HG02840 (cell line): ENCODE results near the gene KBTBD13.
"Not testable (repeated sequence)": the region's sequence is repeated elsewhere in the genome, so short reads cannot be mapped to it uniquely, and the experiment has no call there.

Experiments used
- ATAC-seq: cut with Tn5 transposase; IDR thresholded peaks from one replicate; pipeline ENCODE4 v1.9.1; 2021; ENCODE audit warnings: mild to moderate bottlenecking, moderate library complexity, moderate number of reproducible peaks; ENCODE audit not compliant: unreplicated experiment, low FRiP score

Gene KBTBD13

GRCh38 chr15:65067645-65068402 is 8.7 kb upstream of the KBTBD13 start, which contains the start of gene RASL12:
TSS of gene RASL12 (minus strand) at chr15:65067991. CDS start at chr15:65067835, 156 bp downstream.
- no peak for ATAC-seq

DNA sequence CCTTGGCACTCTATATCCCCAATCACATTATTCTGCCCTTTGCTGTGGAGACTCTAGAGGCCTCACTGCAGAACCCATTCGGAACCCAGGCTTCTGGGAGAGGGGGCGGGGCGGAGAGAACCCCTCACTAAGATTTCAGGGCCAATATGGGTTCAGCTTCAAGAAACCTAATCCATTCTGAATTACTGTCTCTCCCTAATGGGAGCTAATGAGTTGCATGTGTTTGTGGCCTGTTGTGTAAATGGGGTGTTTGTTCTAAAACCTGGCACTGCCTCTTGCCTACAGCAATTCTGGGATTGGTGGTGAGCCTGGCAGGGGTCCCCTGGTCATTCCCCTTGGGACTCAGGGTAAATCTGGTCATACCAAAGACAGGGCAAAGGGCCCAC is 8.2 kb upstream of the KBTBD13 start:
- no peak for ATAC-seq

- no peak for ATAC-seq
These were observed 7.4 kb upstream of the KBTBD13 start for GRCh38 chr15:65069179-65069578.

GRCh38 chr15:65069779-65070546 is 6.6 kb upstream of the KBTBD13 start:
- no peak for ATAC-seq

- no peak for ATAC-seq
These were observed 5.2 kb upstream of the KBTBD13 start for GRCh38 chr15:65071381-65071811.

DNA sequence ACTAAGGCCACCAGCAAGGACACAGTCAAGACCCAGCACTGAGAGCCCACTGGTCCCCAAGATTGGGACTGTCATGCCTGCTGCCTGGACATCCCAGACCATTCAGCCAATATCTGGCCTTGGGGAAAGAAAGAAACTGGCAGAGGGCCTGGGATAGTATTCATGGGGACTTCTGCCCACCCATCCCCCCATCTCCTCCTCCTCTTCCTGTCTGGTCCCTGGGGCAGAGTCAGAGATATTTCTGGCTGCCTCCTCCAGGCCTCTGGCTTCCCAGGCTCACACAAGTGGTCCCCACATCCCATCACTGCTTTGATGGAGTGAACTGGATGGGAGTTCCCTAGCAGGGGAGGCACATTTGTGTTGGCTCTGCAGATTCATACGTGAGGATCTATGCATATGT is 4.5 kb upstream of the KBTBD13 start:
- no peak for ATAC-seq

- ATAC-seq, result no peak
These were observed 3.9 kb upstream of the KBTBD13 start for GRCh38 chr15:65072617-65073016.

DNA sequence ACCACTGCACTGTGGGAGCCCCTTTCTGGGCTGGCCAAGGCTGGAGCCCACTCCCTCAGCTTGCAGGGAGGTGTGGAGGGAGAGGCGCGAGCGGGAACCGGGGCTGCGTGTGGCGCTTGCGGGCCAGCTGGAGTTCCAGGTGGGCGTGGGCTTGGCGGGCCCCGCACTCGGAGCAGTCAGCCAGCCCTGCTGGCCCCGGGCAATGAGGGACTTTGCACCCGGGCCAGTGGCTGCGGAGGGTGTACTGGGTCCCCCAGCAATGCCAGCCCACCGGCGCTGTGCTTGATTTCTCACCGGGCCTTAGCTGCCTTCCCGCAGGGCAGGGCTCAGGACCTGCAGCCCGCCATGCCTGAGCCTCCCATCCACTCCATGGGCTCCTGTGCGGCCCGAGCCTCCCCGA is 1.6 kb upstream of the KBTBD13 start:
- not testable (repeated sequence) for ATAC-seq

DNA sequence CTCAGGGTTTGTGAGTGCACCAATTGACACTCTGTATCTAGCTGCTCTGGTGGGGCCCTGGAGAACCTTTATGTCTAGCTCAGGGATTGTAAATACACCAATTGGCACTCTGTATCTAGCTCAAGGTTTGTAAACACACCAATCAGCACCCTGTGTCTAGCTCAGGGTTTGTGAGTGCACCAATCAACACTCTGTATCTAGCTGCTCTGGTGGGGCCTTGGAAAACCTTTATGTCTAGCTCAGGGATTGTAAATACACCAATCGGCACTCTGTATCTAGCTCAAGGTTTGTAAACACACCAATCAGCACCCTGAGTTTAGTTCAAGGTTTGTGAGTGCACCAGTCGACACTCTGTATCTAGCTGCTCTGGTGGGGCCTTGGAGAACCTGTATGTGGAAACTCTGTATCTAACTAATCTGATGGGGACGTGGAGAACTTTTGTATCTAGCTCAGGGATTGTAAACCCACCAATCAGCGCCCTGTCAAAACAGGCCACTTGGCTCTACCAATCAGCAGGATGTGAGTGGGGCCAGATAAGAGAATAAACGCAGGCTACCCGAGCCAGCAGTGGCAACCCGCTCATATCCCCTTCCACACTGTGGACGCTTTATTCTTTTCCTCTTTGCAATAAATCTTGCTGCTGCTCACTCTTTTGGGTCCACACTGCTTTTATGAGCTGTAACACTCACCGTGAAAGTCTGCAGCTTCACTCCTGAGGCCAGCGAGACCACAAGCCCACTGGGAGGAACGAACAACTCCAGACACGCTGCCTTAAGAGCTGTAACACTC is 745 bp upstream of the KBTBD13 start:
- not testable (repeated sequence) for ATAC-seq

- ATAC-seq, result no peak
These were observed 890 bp downstream of the KBTBD13 start for GRCh38 chr15:65077291-65077980.

GRCh38 chr15:65077981-65078352 is 1.4 kb downstream of the KBTBD13 start:
- no peak for ATAC-seq

DNA sequence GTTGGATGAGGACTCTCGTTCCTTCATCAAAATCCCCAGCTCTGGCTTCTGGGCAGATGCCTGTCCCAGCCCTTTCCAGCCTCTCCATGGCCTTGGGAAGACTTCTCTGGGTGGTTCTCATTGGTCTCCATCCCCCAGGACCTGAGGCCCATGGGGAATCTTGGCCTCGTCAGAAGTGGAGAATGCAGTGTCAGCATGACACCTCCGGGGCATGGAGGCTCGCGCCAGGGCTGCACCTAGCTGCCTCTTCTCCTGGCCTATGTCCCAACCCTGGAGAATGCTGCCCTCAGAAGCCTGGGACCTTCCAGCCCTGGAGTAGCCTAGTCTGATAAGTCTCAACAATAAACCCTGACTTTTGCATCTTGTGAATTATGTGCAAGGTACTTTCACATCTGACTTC is 3.0 kb downstream of the KBTBD13 start:
- ATAC-seq, result no peak

GRCh38 chr15:65081270-65081669 is 4.7 kb downstream of the KBTBD13 start:
- no peak for ATAC-seq

DNA sequence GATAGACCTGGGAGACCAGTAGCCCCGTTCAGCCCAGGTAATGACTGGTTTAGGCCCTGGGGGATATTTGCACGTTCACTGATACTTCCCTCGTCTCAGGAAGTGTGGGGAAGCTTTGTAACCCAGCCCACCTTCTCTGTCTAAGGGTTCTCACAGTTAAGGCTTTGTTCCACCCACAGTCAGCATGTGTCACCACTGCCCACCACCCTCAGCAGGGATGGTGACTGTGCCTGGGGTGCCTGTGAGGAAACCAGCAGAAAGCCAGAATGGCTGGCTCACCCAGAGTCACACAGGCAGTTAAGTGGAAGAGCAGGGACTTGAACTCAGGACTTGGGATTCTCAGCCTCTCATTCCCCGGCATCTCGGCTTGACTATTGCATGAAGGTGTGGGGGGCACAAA is 5.2 kb downstream of the KBTBD13 start:
- ATAC-seq, result no peak

DNA sequence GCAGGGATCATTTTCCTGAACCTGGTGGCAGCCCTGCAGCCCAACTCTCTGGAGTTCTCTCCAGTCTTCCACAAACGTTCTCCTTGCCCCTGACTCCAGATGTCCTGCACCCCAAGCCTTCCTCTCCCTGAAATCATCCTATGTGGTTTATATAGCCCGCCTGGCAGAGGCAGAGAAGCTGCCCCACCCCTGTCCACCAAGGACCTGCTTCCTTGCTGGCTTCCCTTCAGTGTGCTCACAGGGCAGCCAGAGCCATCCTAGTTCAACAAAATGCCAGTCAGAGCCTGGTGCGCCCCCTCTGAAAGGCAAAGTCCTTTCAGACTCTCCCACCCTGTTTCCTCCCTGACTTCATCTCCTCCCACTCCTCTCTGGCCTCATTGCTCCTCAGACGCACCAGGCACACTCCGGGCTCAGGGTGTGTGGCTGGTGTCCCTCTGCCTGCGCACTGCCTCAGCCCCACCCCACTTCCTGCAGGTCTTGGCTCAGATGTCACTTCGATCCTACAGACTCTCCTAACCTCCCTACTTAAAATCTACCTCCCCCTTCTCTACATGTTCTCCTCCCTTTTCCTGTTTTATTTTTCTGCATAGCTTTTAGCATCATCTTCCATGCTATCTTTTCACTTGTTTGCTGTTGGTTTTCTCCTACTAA is 5.9 kb downstream of the KBTBD13 start:
- no peak for ATAC-seq

- ATAC-seq, result no peak
These were observed 6.7 kb downstream of the KBTBD13 start for GRCh38 chr15:65083262-65083701.

DNA sequence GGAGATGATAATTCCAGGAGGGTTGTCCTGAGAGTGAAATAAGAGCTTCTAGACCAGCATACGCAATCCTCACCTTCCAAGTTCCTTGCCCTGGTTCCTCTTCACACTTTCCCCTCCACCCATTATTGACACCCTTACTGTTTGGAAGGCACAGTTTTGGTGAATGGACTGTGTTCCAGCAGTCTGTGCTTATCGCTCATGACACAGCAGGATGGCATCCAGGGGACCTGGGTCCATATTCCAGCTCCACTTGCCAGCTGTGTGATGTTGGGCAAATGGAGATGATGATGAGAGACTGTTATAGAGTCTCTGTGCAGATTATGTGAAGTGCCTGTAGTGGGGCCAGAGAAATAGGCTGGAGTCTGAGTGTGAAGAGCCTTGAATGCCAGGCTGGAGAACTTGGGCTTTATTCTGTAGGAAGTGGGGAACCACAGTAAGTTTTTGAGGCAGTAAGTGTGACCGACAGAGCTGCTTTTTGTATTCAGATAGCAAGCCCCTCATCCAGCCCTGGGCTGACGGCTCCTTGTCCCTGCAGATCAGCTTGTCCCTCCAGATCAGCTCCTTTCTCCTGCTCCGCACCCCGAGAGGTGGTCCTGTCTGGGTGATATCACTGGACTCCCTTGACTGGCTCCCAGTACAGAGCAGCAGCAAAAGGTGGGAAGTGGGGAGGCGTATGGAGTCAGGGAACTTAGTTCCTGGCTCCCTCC is 8.1 kb downstream of the KBTBD13 start:
- ATAC-seq, result no peak

DNA sequence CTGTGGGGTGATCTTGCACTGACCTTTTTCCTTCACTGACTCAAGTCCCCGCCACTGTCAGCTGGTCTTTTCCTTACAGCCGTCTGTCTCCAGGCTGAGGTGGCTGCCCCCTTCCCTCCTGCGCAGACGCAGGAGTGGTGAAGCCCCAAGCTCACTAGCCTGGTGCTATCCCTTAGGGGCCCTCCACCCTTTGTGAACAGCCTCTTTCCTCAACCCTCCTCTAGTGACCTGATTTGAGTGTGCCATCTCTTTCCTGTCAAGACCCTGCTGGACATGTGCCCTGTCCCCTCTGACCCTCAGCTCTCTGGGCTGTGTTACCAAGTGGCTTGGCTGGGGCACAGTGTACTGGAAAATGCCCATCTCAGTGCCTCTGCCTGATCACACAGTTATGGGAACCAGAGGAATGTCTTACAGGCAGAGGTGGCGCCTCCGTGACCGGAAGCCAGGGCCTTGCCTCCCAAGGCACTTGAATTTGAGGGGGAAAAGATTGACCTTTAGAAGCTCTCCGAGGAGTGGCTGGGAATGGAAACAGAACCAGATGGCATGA is 8.7 kb downstream of the KBTBD13 start:
- no peak for ATAC-seq
